ENCODE data around the gene MET.
"Not testable (repeated sequence)": the region's sequence is repeated elsewhere in the genome, so short reads cannot be mapped to it uniquely, and the experiment has no call there.

The MET gene

DNA sequence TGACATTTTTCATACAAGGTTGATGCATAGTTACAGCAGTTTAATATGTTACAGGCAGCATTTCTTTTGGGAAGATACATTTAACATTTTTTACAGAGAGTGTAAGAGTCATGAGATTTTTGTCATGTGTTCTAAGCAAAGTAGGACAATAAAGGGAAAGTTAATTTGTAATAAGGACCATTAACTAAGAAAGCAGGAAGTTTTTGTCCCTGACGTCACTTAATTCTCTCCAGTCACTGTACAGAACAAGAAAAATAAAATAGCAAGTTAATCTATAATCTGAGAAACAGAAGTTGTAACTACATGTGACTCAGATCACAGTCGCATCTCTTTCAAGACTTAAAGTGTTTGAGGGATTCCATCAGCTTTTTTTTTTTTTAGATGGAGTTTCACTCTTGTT lies 140.9 kb downstream of the MET start:
- DNase-seq: no peak

DNA sequence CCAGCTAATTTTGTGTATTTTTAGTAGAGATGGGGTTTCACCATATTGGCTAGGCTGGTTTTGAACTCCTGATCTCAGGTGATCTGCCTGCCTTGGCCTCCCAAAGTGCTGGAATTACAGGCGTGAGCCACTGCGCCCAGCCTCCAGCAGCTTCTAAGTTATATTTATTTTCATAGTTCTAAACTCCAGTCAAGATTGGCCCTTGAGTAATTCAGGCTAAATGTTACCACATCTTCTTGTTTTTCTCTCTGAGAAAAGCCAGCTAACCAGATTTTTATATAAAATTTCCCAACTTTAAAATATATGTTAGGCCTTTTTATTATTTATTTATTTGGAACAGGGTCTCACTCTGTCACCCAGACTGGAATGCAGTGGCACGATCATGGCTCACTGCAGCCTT lies 141.4 kb downstream of the MET start:
- DNase-seq: not testable (repeated sequence)

DNA sequence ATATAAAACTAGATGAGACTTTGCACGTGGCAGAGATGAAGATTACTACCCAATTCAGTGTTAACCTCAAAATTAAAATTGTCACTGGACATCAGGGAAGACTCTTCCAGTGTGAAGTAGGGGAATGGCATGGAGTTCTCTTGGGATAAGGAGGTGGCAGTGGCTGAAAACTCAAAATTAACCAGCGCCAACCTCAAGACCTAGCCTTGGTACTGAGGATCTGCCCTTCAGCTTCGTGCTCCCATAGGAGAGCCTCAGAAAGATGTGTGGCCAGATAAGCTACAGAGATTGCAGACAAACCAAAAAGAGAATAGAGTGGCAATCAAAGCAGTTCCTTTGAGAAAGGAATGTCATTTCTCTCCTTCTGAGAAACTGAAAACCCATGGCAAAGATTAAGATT lies 143.0 kb downstream of the MET start:
- no peak for DNase-seq

DNA sequence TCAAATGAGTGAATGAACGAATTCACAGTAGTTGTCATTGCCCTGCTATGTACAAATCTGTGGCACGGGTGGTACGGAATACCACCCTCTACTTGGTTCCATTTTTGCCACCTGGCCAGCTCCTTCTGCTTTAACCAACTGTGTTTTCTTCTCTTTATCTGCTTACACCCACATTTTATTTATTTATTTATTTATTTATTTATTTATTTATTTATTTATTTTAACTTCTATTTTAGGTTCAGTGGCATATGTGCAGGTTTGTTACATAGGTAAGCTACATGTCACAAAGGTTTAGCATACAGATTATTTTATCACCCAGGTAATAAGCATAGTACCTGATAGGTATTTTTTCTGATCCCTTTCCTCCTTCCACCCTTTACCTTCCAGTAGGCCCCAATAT lies 148.2 kb downstream of the MET start:
- no peak for DNase-seq

DNA sequence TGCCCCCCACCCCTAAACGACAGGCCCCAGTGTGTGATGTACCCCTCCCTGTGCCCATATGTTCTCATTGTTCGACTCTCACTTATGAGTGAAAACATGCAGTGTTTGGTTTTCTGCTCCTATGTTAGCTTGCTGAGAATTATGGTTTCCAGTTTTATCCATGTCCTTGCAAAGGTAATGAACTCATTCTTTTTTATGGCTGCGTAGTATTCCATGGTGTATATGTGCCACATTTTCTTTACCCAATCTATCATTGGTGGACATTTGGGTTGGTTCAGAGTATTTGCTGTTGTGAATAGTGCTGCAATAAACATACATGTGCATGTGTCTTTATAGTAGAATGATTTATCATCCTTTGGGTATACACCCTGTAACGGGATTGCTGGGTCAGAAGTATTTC lies 149.7 kb downstream of the MET start:
- not testable (repeated sequence) for DNase-seq

DNA sequence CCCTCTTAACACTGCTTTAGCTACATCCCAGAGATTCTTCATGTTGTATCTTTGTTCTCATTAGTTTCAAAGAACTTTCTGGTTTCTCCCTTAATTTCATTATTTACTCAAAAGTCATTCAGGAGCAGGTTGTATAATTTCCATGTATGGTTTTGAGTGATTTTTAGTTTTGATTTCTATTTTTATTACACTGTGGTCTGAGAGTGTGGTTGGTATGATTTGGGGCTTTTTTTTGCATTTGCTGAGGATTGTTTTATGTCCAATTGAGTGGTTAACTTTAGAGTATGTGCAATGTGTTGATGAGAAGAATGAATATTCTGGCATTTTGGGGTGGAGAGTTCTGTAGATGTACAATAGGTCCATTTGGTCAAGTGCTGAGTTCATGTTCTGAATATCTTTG lies 152.5 kb downstream of the MET start:
- DNase-seq: no peak

DNA sequence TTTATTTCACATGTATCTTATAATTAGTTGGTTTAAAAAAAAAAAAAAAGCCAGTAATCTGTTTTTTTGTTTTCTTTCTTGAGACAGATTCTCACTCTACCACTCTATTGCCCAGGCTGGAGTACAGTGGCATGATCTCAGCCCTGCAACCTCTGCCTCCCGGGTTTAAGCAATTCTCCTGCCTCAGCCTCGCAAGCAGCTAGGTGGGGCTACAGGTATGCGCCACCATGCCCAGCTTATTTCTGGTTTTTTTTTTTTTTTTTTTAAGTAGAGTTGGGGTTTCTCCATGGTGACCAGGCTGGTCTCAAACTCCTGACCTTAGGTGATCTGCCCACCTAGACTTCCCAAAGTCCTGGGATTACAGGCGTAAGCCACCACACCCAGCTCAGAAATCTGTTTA lies 156.3 kb downstream of the MET start:
- DNase-seq: no peak

DNA sequence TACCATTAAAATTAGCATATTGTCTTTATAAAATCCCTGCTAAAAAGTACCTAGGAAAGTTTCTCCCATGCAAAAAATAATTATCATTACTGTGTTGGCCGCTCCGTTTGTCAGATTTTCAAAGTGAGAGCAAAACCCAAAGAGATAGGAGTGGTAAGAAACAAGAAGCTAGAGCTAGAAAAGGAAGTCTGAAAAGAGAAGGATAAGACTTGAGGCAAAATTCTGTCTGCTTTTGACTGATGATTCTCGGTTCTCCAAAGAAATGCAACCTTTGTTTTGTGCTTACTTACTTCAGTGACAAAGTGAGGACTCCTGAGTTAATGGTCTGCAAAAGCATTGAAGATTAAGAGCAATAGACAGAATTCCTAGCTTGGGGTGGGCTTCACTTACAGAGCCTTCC lies 157.0 kb downstream of the MET start:
- DNase-seq: no peak

DNA sequence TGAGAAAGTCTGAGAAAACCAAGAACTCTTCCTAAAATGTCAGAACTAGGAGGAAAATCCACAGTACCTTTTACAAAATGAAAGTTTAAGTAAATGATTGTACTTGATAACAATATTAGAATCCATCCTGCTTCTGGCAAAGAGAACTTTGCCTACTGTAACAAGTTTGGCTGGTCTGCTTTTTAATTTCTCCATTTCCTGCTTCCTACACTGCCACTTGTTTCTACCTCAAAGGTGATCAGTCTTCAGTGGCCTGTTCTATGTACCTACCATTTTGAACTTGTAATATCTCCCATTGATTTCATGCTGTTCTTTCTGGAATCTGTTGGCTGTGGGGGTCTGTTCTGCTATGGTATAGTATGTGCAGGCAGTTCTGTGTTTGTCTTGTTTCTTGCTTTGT lies 157.5 kb downstream of the MET start:
- no peak for DNase-seq

DNA sequence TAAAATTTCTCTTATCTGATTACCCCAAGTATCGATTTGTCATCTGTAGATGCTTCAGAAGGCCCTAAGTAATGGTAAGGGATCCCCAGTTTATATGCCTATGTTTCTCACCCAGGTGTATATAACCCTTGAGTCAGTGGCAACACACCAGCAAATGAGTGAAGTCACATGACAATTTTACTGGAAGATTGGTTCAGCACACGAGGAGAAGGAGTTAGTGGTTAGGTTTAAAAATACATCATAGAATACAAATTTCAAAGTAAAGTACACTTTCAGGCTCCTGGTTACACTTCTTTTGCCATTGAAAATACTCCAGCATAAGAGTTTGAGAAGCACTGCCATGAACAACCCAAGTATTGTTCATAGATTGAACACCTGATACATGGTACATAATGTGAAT lies 160.7 kb downstream of the MET start:
- no peak for DNase-seq

DNA sequence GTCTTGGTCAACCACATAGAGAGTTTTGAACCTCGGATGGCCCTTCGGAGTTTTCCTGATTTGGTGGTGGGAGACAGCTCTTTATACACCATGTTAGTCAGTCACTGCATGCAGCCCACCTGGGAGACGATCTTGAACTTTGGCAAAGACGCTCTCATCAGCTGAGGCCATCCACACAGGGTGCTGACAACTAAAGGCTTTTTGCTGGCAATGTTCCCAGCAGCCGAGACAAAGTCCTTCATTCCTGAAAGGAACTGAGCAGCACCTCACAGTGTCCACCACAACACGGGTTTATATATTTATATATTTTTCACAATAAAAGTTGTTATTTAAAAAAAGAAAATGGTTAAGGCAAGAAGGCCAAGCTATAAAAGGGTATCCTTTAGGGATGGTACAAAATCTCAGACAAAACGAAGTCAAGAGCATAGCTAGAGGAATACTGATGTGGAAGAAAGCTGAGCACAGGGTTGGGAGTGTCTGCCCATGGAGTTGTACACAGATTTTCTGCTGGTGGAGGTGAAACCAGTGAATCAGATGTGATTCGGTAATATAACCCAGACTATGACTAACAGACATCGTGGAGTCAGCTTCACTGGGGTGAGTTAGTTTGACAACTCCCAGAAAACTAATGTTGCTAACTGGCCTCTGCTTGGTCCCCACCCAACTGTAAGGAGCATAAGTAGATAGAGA lies 163.0 kb downstream of the MET start:
- DNase-seq: no peak

DNA sequence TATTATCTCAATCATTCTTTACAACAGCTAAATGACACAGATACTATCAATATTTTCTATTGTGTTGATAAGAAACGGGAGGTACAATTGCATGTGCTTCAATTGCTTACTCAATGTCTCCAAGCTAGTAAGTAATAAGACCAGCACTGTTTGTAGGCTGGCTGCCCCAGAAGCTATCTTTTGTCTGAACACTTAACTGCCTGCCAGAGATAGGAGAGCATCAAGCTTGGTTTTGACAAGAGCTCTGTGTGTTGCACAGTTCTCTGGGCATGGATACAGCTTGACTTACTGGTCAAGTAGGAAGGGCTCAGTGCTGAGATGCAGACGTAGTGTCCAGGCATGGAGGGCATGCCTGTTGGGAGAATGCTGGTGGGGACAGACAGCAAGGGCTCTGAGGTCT lies 164.1 kb downstream of the MET start:
- DNase-seq: no peak

DNA sequence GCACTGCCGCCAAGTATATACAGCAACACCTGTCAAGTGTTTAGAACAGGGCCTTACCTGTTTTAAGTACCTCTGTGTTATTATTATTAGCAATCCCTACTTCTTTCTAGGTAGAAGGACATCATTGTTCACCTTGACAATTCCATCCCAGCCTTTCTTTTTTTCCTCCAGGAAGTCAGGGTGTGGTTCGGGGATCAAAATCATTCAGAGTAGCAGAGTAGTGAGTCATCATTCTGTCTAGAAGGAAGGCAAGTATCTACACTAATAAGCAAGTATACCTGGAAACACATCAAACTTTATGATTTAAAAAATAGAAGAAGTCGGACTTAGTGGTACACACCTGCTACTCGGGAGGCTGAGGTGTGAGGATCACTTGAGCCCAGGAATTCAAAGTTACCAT lies 164.9 kb downstream of the MET start:
- no peak for DNase-seq

DNA sequence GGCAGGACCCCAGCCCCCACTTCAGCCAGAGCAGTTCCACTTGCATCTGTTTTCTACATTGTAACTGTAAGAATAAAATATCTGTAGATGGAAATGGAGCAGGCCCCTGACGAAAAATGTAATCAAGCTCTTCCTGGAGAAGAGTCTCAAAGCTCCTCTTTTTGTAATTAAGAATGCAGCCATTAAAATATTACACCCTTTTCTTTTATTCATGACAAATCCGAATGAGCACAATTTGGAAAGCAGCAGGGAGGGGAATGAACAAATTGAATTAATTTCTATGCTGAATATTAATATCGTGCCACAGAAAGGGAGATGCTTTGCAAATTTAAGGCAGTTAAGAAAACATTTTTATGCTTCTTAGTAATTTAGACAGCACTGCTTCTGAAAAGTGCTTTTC lies 165.6 kb downstream of the MET start:
- no peak for DNase-seq

DNA sequence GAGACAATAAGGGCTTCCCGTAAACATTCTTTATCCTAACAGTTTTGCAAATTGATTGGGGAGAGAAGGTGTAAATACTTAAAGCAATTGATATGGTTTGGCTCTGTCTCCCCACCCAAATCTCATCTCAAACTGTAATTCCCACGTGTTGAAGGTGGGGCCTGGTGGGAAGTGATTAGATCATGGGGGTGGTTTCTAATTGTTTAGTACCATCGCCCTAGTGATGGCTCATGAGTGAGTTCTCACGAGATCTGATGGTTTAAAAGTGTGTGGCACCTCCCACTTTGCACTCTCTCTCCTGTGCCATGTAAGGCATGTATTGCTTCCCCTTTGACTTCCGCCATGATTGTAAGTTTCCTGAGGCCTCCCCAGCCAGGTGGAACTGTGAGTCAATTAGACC lies 168.3 kb downstream of the MET start:
- no peak for DNase-seq

DNA sequence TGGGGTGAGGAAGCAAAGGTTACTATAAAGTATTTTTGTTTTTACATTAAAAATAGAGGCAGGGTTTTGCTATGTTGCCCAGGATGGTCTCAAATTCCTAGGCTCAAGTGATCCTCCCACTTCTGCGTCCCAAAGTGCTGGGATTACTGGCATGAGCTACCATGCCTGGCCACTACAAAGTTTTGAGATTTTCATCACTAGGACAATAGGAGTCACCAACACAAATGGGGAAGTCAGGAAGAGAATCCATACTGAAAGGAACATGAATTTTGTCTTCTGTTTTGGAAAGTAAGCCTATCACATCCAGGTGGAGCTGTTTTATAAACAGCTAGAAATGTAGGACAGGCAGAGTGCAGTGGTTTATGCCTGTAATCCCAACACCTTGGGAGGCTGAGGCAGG lies 170.4 kb downstream of the MET start:
- DNase-seq: no peak

DNA sequence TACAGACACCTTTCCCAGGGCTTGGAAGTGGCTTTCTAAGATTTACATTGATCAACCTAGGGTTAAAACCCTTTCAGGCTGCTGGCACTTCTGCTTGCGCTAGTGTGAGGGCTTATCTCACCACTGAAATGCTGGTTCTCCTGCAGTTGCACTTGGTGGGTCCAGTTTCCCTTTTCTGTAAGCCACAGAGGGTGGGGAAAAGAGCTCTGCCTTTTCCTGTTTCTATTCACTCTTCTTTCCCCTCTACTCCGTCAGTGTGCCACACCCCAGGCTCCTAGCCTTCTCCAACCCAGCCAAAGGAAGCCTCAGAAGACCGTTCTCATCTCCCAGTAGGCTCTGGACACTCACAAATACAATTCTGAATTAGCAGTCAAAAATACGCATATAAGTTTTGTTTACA lies 171.4 kb downstream of the MET start:
- DNase-seq: peak; percentile 11

All from GF-D8 (cell line).